Stimulated activated CD4-positive, alpha-beta T cell treated with anti-CD3 and anti-CD28 coated beads, Interleukin-15, amount 100 ng/mL, for 1 hour (primary cell): ENCODE data around the gene FIGNL2.

ENCODE experiments used
- DNase-seq, 2 donors: peaks; one replicate each; pipeline ENCODE4 v3.0.0-alpha.2; 2020; ENCODE audit warnings: low read depth in 1 of 2, low spot score in 1 of 2

The FIGNL2 gene

GRCh38 chr12:51879102-51879501 is 30.6 kb upstream of the FIGNL2 start:
- no peak for DNase-seq

GRCh38 chr12:51874486-51874885 is 26.0 kb upstream of the FIGNL2 start:
- no peak for DNase-seq

GRCh38 chr12:51874000-51874399 is 25.5 kb upstream of the FIGNL2 start:
- DNase-seq, result no peak

- no peak for DNase-seq
These were observed 24.9 kb upstream of the FIGNL2 start for GRCh38 chr12:51873251-51873994.

GRCh38 chr12:51872689-51872981 is 24.1 kb upstream of the FIGNL2 start:
- no peak for DNase-seq

- DNase-seq, result no peak
These were observed 23.6 kb upstream of the FIGNL2 start for GRCh38 chr12:51871918-51872688.

- no peak for DNase-seq
These were observed 22.6 kb upstream of the FIGNL2 start for GRCh38 chr12:51871126-51871525.

- DNase-seq, result no peak
These were observed 22.0 kb upstream of the FIGNL2 start for GRCh38 chr12:51870504-51870903.

GRCh38 chr12:51869931-51870330 is 21.4 kb upstream of the FIGNL2 start:
- DNase-seq, result no peak

GRCh38 chr12:51869496-51869865 is 21.0 kb upstream of the FIGNL2 start:
- DNase-seq, result no peak

GRCh38 chr12:51868821-51869495 is 20.4 kb upstream of the FIGNL2 start:
- DNase-seq, result no peak

GRCh38 chr12:51867796-51868428 is 19.4 kb upstream of the FIGNL2 start:
- no peak for DNase-seq

GRCh38 chr12:51867371-51867770 is 18.9 kb upstream of the FIGNL2 start:
- DNase-seq, result no peak

- DNase-seq, result no peak
These were observed 18.2 kb upstream of the FIGNL2 start for GRCh38 chr12:51866762-51867161.

- no peak for DNase-seq
These were observed 17.8 kb upstream of the FIGNL2 start for GRCh38 chr12:51866324-51866723.

- no peak for DNase-seq
These were observed 17.3 kb upstream of the FIGNL2 start for GRCh38 chr12:51865757-51866270.

- DNase-seq, result no peak
These were observed 16.5 kb upstream of the FIGNL2 start for GRCh38 chr12:51864833-51865670.

- no peak for DNase-seq
These were observed 15.7 kb upstream of the FIGNL2 start for GRCh38 chr12:51863933-51864832.

GRCh38 chr12:51863363-51863932 is 14.9 kb upstream of the FIGNL2 start:
- no peak for DNase-seq
